ENCODE results near the gene SNTA1.
"Not testable (repeated sequence)": the region's sequence is repeated elsewhere in the genome, so short reads cannot be mapped to it uniquely, and the experiment has no call there.

The SNTA1 gene

GRCh38 chr20:33488201-33488600 is 44.6 kb upstream of the SNTA1 start:
- ChIA-PET CTCF (interaction anchor here (0.8 to 1.2 kb wide), 2 partner anchors 8 to 19 kb away, joined by 3 read pairs; no protein-coding TSS in a partner anchor), POLR2A (no interaction called here)
- no peak for TF ChIP-seq CTCF (IDR thresholded peaks at IDR 0.05; ENCODE audit: control extremely low read depth, extremely low read depth, low read depth, missing control alignments)
- DNase-seq (ENCODE audit: extremely low spot score) = no peak

- DNase-seq (ENCODE audit: extremely low spot score); CTCF ChIA-PET; POLR2A ChIA-PET: not testable (repeated sequence)
Measured at GRCh38 chr20:33483186-33483585, 39.6 kb upstream of the SNTA1 start.

- ChIA-PET POLR2A (no interaction called here), CTCF (no interaction called here)
- TF ChIP-seq CTCF (IDR thresholded peaks at IDR 0.05; ENCODE audit: control extremely low read depth, extremely low read depth, low read depth, missing control alignments) = no peak
- no peak for DNase-seq (ENCODE audit: extremely low spot score)
Measured at GRCh38 chr20:33482581-33482980, 39.0 kb upstream of the SNTA1 start.

GRCh38 chr20:33481431-33481941 is 37.9 kb upstream of the SNTA1 start:
- POLR2A ChIA-PET = no interaction called here

GRCh38 chr20:33480048-33480447 is 36.5 kb upstream of the SNTA1 start:
- CTCF ChIA-PET = interaction anchor here (1.5 kb wide), 1 partner anchor 11 kb away, joined by 5 read pairs; no protein-coding TSS in a partner anchor
- no peak for DNase-seq (ENCODE audit: extremely low spot score)
- POLR2A ChIA-PET = no interaction called here
- no peak for TF ChIP-seq CTCF (IDR thresholded peaks at IDR 0.05; ENCODE audit: control extremely low read depth, extremely low read depth, low read depth, missing control alignments)

More at GRCh38 chr20:33481431-33481941, 37.9 kb upstream of the SNTA1 start:
- TF ChIP-seq CTCF (IDR thresholded peaks at IDR 0.05; ENCODE audit: control extremely low read depth, extremely low read depth, low read depth, missing control alignments) = no peak
- DNase-seq (ENCODE audit: extremely low spot score) = no peak
- CTCF ChIA-PET = interaction anchor here (1.1 kb wide), 1 partner anchor 9 kb away, joined by 3 read pairs; no protein-coding TSS in a partner anchor

GRCh38 chr20:33477386-33478234 is 34.0 kb upstream of the SNTA1 start:
- CTCF ChIA-PET = no interaction called here
- no peak for TF ChIP-seq CTCF (IDR thresholded peaks at IDR 0.05; ENCODE audit: control extremely low read depth, extremely low read depth, low read depth, missing control alignments)
- no peak for DNase-seq (ENCODE audit: extremely low spot score)
- POLR2A ChIA-PET = no interaction called here
